Measurements from ENCODE around the gene SHLD1.

Gene SHLD1

GRCh38 chr20:5729348-5729747, 20.9 kb upstream of the SHLD1 start:
- H3K9me3 ChIP-seq (ENCODE audit: insufficient read depth, low read depth, low read length) = no peaks in the 10 kb centered on the region
- H2AFZ ChIP-seq (ENCODE audit: insufficient read depth, low read length, poor library complexity) = no peak overlapping the region
- H2BK120ac ChIP-seq (ENCODE audit: insufficient read depth, low read length, poor library complexity) = no peak overlapping the region
- H3K4me1 ChIP-seq (ENCODE audit: control insufficient read depth in 1 of 2, insufficient read depth in 2 of 2, low read length in 2 of 2) = no peaks in the 10 kb centered on the region
- no peak overlapping the region for H3K4me2 ChIP-seq (ENCODE audit: low read length)
- no peak overlapping the region for H4K12ac ChIP-seq (ENCODE audit: low read depth, low read length)
- whole genome bisulfite sequencing (ENCODE audit: extremely low coverage, insufficient coverage, insufficient read length) = no CpG with 5 or more reads among the region's 2 CpGs
- no peak overlapping the region for H3K4ac ChIP-seq (ENCODE audit: low read depth, low read length)
- no peak overlapping the region for H3K27ac ChIP-seq (ENCODE audit: low read depth, low read length)
- no peak overlapping the region for H3K4me3 ChIP-seq (ENCODE audit: low read depth, low read length)
- no peaks in the 10 kb centered on the region for H3K36me3 ChIP-seq (ENCODE audit: control insufficient read depth in 1 of 2, insufficient read depth in 2 of 2, low read length in 2 of 2)
- no peak overlapping the region for H3K23ac ChIP-seq (ENCODE audit: low read length)
- no peak overlapping the region for H2BK12ac ChIP-seq (ENCODE audit: low read length)
- H2AK5ac ChIP-seq (ENCODE audit: low read length) = no peak overlapping the region
- no peak overlapping the region for H3K14ac ChIP-seq (ENCODE audit: low read length)
- H4K91ac ChIP-seq (ENCODE audit: low read depth, low read length) = no peak overlapping the region
- no peak overlapping the region for H2BK5ac ChIP-seq (ENCODE audit: low read depth, low read length, poor library complexity)
- no peaks in the 10 kb centered on the region for H3K27me3 ChIP-seq (ENCODE audit: insufficient read depth, low read length)
- H3K79me1 ChIP-seq (ENCODE audit: low read length) = no peaks in the 10 kb centered on the region
- H3K9ac ChIP-seq (ENCODE audit: low read length) = no peak overlapping the region
- no peak overlapping the region for H3K18ac ChIP-seq (ENCODE audit: low read length)
- H4K8ac ChIP-seq (ENCODE audit: low read depth, low read length) = no peak overlapping the region
- no peaks in the 10 kb centered on the region for H3K79me2 ChIP-seq (ENCODE audit: control insufficient read depth, insufficient read depth, low read length, poor library complexity)
- no peak for DNase-seq

GRCh38 chr20:5730131-5730530, 20.1 kb upstream of the SHLD1 start:
- Histone ChIP-seq H3K4me2 (ENCODE audit: low read length) (no peak overlapping the region), H2AFZ (ENCODE audit: insufficient read depth, low read length, poor library complexity) (no peak overlapping the region), H4K8ac (ENCODE audit: low read depth, low read length) (no peak overlapping the region), H3K23ac (ENCODE audit: low read length) (no peak overlapping the region), H2BK5ac (ENCODE audit: low read depth, low read length, poor library complexity) (no peak overlapping the region), H3K18ac (ENCODE audit: low read length) (no peak overlapping the region), H4K12ac (ENCODE audit: low read depth, low read length) (no peak overlapping the region), H3K9ac (ENCODE audit: low read length) (no peak overlapping the region), H3K9me3 (ENCODE audit: insufficient read depth, low read depth, low read length) (no peaks in the 10 kb centered on the region), H3K79me1 (ENCODE audit: low read length) (no peaks in the 10 kb centered on the region), H4K91ac (ENCODE audit: low read depth, low read length) (no peak overlapping the region), H3K4ac (ENCODE audit: low read depth, low read length) (no peak overlapping the region), H2BK12ac (ENCODE audit: low read length) (no peak overlapping the region), H3K4me1 (ENCODE audit: control insufficient read depth in 1 of 2, insufficient read depth in 2 of 2, low read length in 2 of 2) (no peaks in the 10 kb centered on the region), H3K4me3 (ENCODE audit: low read depth, low read length) (no peak overlapping the region), H2BK120ac (ENCODE audit: insufficient read depth, low read length, poor library complexity) (no peak overlapping the region), H3K14ac (ENCODE audit: low read length) (no peak overlapping the region), H3K27me3 (ENCODE audit: insufficient read depth, low read length) (no peaks in the 10 kb centered on the region), H3K36me3 (ENCODE audit: control insufficient read depth in 1 of 2, insufficient read depth in 2 of 2, low read length in 2 of 2) (no peaks in the 10 kb centered on the region), H2AK5ac (ENCODE audit: low read length) (no peak overlapping the region), H3K79me2 (ENCODE audit: control insufficient read depth, insufficient read depth, low read length, poor library complexity) (no peaks in the 10 kb centered on the region), H3K27ac (ENCODE audit: low read depth, low read length) (no peak overlapping the region)
- WGBS (ENCODE audit: extremely low coverage, insufficient coverage, insufficient read length) = no CpG with 5 or more reads among the region's 2 CpGs
- DNase-seq = no peak

GRCh38 chr20:5731753-5732366, 18.3 kb upstream of the SHLD1 start:
- no peaks in the 10 kb centered on the region for H3K36me3 ChIP-seq (ENCODE audit: control insufficient read depth in 1 of 2, insufficient read depth in 2 of 2, low read length in 2 of 2)
- H3K14ac ChIP-seq (ENCODE audit: low read length) = no peak overlapping the region
- H2AFZ ChIP-seq (ENCODE audit: insufficient read depth, low read length, poor library complexity) = no peak overlapping the region
- no peak overlapping the region for H4K12ac ChIP-seq (ENCODE audit: low read depth, low read length)
- no peak overlapping the region for H2BK5ac ChIP-seq (ENCODE audit: low read depth, low read length, poor library complexity)
- H3K79me1 ChIP-seq (ENCODE audit: low read length) = no peaks in the 10 kb centered on the region
- no peaks in the 10 kb centered on the region for H3K27me3 ChIP-seq (ENCODE audit: insufficient read depth, low read length)
- H3K79me2 ChIP-seq (ENCODE audit: control insufficient read depth, insufficient read depth, low read length, poor library complexity) = no peaks in the 10 kb centered on the region
- H2BK120ac ChIP-seq (ENCODE audit: insufficient read depth, low read length, poor library complexity) = no peak overlapping the region
- no peak overlapping the region for H3K23ac ChIP-seq (ENCODE audit: low read length)
- DNase-seq = no peak
- H2BK12ac ChIP-seq (ENCODE audit: low read length) = no peak overlapping the region
- H3K9me3 ChIP-seq (ENCODE audit: insufficient read depth, low read depth, low read length) = no peaks in the 10 kb centered on the region
- H3K4ac ChIP-seq (ENCODE audit: low read depth, low read length) = no peak overlapping the region
- no peak overlapping the region for H4K91ac ChIP-seq (ENCODE audit: low read depth, low read length)
- no peak overlapping the region for H3K4me3 ChIP-seq (ENCODE audit: low read depth, low read length)
- no peak overlapping the region for H3K18ac ChIP-seq (ENCODE audit: low read length)
- no peak overlapping the region for H4K8ac ChIP-seq (ENCODE audit: low read depth, low read length)
- H3K9ac ChIP-seq (ENCODE audit: low read length) = no peak overlapping the region
- no CpG with 5 or more reads among the region's 6 CpGs for WGBS (ENCODE audit: extremely low coverage, insufficient coverage, insufficient read length)
- H2AK5ac ChIP-seq (ENCODE audit: low read length) = no peak overlapping the region
- no peak overlapping the region for H3K4me2 ChIP-seq (ENCODE audit: low read length)
- no peaks in the 10 kb centered on the region for H3K4me1 ChIP-seq (ENCODE audit: control insufficient read depth in 1 of 2, insufficient read depth in 2 of 2, low read length in 2 of 2)
- H3K27ac ChIP-seq (ENCODE audit: low read depth, low read length) = no peak overlapping the region

- Histone ChIP-seq H2BK5ac (ENCODE audit: low read depth, low read length, poor library complexity) (no peak overlapping the region), H2AFZ (ENCODE audit: insufficient read depth, low read length, poor library complexity) (no peak overlapping the region), H3K79me2 (ENCODE audit: control insufficient read depth, insufficient read depth, low read length, poor library complexity) (no peaks in the 10 kb centered on the region), H3K79me1 (ENCODE audit: low read length) (no peaks in the 10 kb centered on the region), H3K9me3 (ENCODE audit: insufficient read depth, low read depth, low read length) (no peaks in the 10 kb centered on the region), H3K4ac (ENCODE audit: low read depth, low read length) (no peak overlapping the region), H3K36me3 (ENCODE audit: control insufficient read depth in 1 of 2, insufficient read depth in 2 of 2, low read length in 2 of 2) (no peaks in the 10 kb centered on the region), H2BK120ac (ENCODE audit: insufficient read depth, low read length, poor library complexity) (no peak overlapping the region), H2BK12ac (ENCODE audit: low read length) (no peak overlapping the region), H3K27me3 (ENCODE audit: insufficient read depth, low read length) (no peaks in the 10 kb centered on the region), H3K4me3 (ENCODE audit: low read depth, low read length) (no peak overlapping the region), H3K23ac (ENCODE audit: low read length) (no peak overlapping the region), H4K8ac (ENCODE audit: low read depth, low read length) (no peak overlapping the region), H4K12ac (ENCODE audit: low read depth, low read length) (no peak overlapping the region), H3K4me1 (ENCODE audit: control insufficient read depth in 1 of 2, insufficient read depth in 2 of 2, low read length in 2 of 2) (no peaks in the 10 kb centered on the region), H3K9ac (ENCODE audit: low read length) (no peak overlapping the region), H2AK5ac (ENCODE audit: low read length) (no peak overlapping the region), H3K4me2 (ENCODE audit: low read length) (no peak overlapping the region), H3K27ac (ENCODE audit: low read depth, low read length) (no peak overlapping the region), H4K91ac (ENCODE audit: low read depth, low read length) (no peak overlapping the region), H3K14ac (ENCODE audit: low read length) (no peak overlapping the region), H3K18ac (ENCODE audit: low read length) (no peak overlapping the region)
- no CpG with 5 or more reads among the region's 1 CpG for WGBS (ENCODE audit: extremely low coverage, insufficient coverage, insufficient read length)
- no peak for DNase-seq
Observed at GRCh38 chr20:5734602-5735001, 15.6 kb upstream of the SHLD1 start.
